ENCODE data around the gene RAD1. TPM values are rescaled to one million over a fixed set of nuclear protein-coding genes. Genes with fewer than 3 reads are reported as not detected.

Gene RAD1
- total and polyA plus RNA-seq, 12 donors, result 13.3 to 27.5 (median 23.1) TPM

- 73 to 78% methylated on average over 1 of the region's 1 CpG for WGBS, 2 donors
- intact Hi-C loops (cut with DNase I), result no loop called here
- Histone ChIP-seq H3K4me3 (no peak overlapping the region), H3K4me1 (no peaks in the 10 kb centered on the region), H3K27me3 (no peaks in the 10 kb centered on the region), H3K36me3 (no peaks in the 10 kb centered on the region), H3K27ac (no peak overlapping the region), H3K9me3 (no peaks in the 10 kb centered on the region)
- no peak for DNase-seq
- ATAC-seq, result no peak
- TF ChIP-seq CTCF (IDR thresholded peaks at IDR 0.05), result no peak
These were observed 46.0 kb downstream of the RAD1 start for GRCh38 chr5:34869256-34869655.

GRCh38 chr5:34868791-34869190 is 46.5 kb downstream of the RAD1 start:
- TF ChIP-seq CTCF (IDR thresholded peaks at IDR 0.05), result no peak
- H3K9me3 ChIP-seq, result no peaks in the 10 kb centered on the region
- WGBS, 2 donors, result 98 to 100% methylated on average over 1 of the region's 1 CpG
- peaks cover 0 to 2% (median 0%) of the 10 kb centered on the region in 9 donors for H3K4me1 ChIP-seq
- H3K4me3 ChIP-seq, result no peak overlapping the region
- intact Hi-C loops (cut with DNase I), result no loop called here
- DNase-seq (no peak), ATAC-seq (no peak)
- H3K36me3 ChIP-seq, result no peaks in the 10 kb centered on the region
- H3K27me3 ChIP-seq, result no peaks in the 10 kb centered on the region
- no peak overlapping the region for H3K27ac ChIP-seq

- ATAC-seq (no peak), DNase-seq (no peak)
- 80 to 84% methylated on average over 3 of the region's 3 CpGs for WGBS, 2 donors
- Histone ChIP-seq H3K4me3 (no peak overlapping the region), H3K27me3 (no peaks in the 10 kb centered on the region), H3K36me3 (no peaks in the 10 kb centered on the region), H3K4me1 (peaks cover 0 to 12% (median 0%) of the 10 kb centered on the region in 9 donors), H3K9me3 (no peaks in the 10 kb centered on the region), H3K27ac (no peak overlapping the region)
- no peak for TF ChIP-seq CTCF (IDR thresholded peaks at IDR 0.05)
- intact Hi-C loops (cut with DNase I), result no loop called here
These were observed 47.6 kb downstream of the RAD1 start for GRCh38 chr5:34867660-34868059.

- WGBS, 2 donors, result 76 to 84% methylated on average over 3 of the region's 3 CpGs
- no peak for TF ChIP-seq CTCF (IDR thresholded peaks at IDR 0.05)
- intact Hi-C loops (cut with DNase I), result no loop called here
- Histone ChIP-seq H3K9me3 (no peaks in the 10 kb centered on the region), H3K27ac (no peak overlapping the region), H3K4me3 (no peak overlapping the region), H3K27me3 (no peaks in the 10 kb centered on the region), H3K4me1 (peaks cover 0 to 12% (median 0%) of the 10 kb centered on the region in 9 donors), H3K36me3 (no peaks in the 10 kb centered on the region)
- ATAC-seq, result peak in 1 of 8 donors; percentile 38
- DNase-seq, result no peak
These were observed 48.3 kb downstream of the RAD1 start for GRCh38 chr5:34866989-34867471.

All from heart right ventricle (tissue), 16 donors.